HFFc6 (cell line): Measurements from ENCODE around the gene SF3B1. TPM values are rescaled to one million over a fixed set of nuclear protein-coding genes. Genes with fewer than 3 reads are reported as not detected.
"Not testable (repeated sequence)": the region's sequence is repeated elsewhere in the genome, so short reads cannot be mapped to it uniquely, and the experiment has no call there.

Experiments
- DNase-seq: peaks from one replicate; pipeline ENCODE4 v3.0.0-alpha.2; 2018
- H3K27ac Mint-ChIP-seq: 2 replicates; pipeline ENCODE4 v1.8.0; 2020; ENCODE audit warnings: mild to moderate bottlenecking, mixed read lengths
- H3K27me3 Mint-ChIP-seq: 2 replicates; pipeline ENCODE4 v1.8.0; 2021; ENCODE audit warnings: mild to moderate bottlenecking, moderate library complexity, mixed read lengths; ENCODE audit not compliant: insufficient read depth
- H3K36me3 Mint-ChIP-seq: 2 replicates; pipeline ENCODE4 v1.8.0; 2021; ENCODE audit warnings: low read depth, mixed read lengths
- H3K4me1 Mint-ChIP-seq: 2 replicates; pipeline ENCODE4 v1.8.0; 2020; ENCODE audit warnings: low read depth, mixed read lengths
- H3K4me3 Mint-ChIP-seq: 2 replicates; pipeline ENCODE4 v1.8.0; 2020; ENCODE audit warnings: mild to moderate bottlenecking, moderate library complexity, mixed read lengths
- H3K9me3 Mint-ChIP-seq: 2 replicates; pipeline ENCODE4 v1.8.0; 2020; ENCODE audit warnings: mild to moderate bottlenecking, mixed read lengths
- CTCF ChIP-seq: fragments of 200-600 bp; sonication (generic); IDR thresholded peaks from 2 replicates; pipeline ENCODE4 v1.5.0; 2021; ENCODE audit warnings: antibody characterized with exemption, mild to moderate bottlenecking
- total RNA-seq, 6 experiments: library from RNA; stranded (reverse); fragmentation: NEBNext Ultra II Directional; extraction: Animal tissue kit (Norgen Biotek cat#: 25700); gene quantifications; 2 replicates in 1 of 6; 3 replicates in 5 of 6; pipeline ENCODE4 v1.2.3, GENCODE V29; 2021

The SF3B1 gene
- total RNA-seq, 6 experiments from 2014 or later = 158 to 189 (median 175) TPM

GRCh38 chr2:197383825-197384224 lies 51.0 kb downstream of the SF3B1 start:
- H3K9me3 Mint-ChIP-seq = no peaks in the 10 kb centered on the region
- H3K36me3 Mint-ChIP-seq = no peaks in the 10 kb centered on the region
- H3K27ac Mint-ChIP-seq = no peak overlapping the region
- no peak for TF ChIP-seq CTCF
- no peak overlapping the region for H3K4me3 Mint-ChIP-seq
- H3K27me3 Mint-ChIP-seq = peaks cover 2% of the 10 kb centered on the region; the same call in 1 of the 2 replicates
- peaks cover 15% of the 10 kb centered on the region for H3K4me1 Mint-ChIP-seq
- no peak for DNase-seq

GRCh38 chr2:197381641-197382040 lies 53.2 kb downstream of the SF3B1 start:
- no peaks in the 10 kb centered on the region for H3K36me3 Mint-ChIP-seq

GRCh38 chr2:197379918-197380309 lies 54.9 kb downstream of the SF3B1 start:
- H3K27me3 Mint-ChIP-seq, H3K36me3 Mint-ChIP-seq, DNase-seq, H3K9me3 Mint-ChIP-seq: not testable (repeated sequence)
- peaks cover 30% of the 10 kb centered on the region for H3K4me1 Mint-ChIP-seq
- H3K27ac Mint-ChIP-seq = peak overlapping the region; percentile 65
- H3K4me3 Mint-ChIP-seq = peak overlapping the region; percentile 54

More at GRCh38 chr2:197381641-197382040, 53.2 kb downstream of the SF3B1 start:
- no peak overlapping the region for H3K27ac Mint-ChIP-seq
- DNase-seq = no peak
- TF ChIP-seq CTCF = no peak
- no peaks in the 10 kb centered on the region for H3K27me3 Mint-ChIP-seq
- H3K4me3 Mint-ChIP-seq = no peak overlapping the region
- H3K4me1 Mint-ChIP-seq = peaks cover 30% of the 10 kb centered on the region
- no peaks in the 10 kb centered on the region for H3K9me3 Mint-ChIP-seq

- H3K4me1 Mint-ChIP-seq = peaks cover 31% of the 10 kb centered on the region
- peak overlapping the region; percentile 65 for H3K27ac Mint-ChIP-seq
- H3K36me3 Mint-ChIP-seq, H3K9me3 Mint-ChIP-seq, H3K27me3 Mint-ChIP-seq: not testable (repeated sequence)
- H3K4me3 Mint-ChIP-seq = peak overlapping the region; percentile 54
- DNase-seq = peak; percentile 48
Measured at GRCh38 chr2:197379308-197379917, 55.4 kb downstream of the SF3B1 start.

GRCh38 chr2:197378494-197379307 lies 56.1 kb downstream of the SF3B1 start:
- TF ChIP-seq CTCF = peak; percentile 88
- no peaks in the 10 kb centered on the region for H3K9me3 Mint-ChIP-seq
- H3K27ac Mint-ChIP-seq = peak overlapping the region; percentile 65
- peak; percentile 14 for DNase-seq
- H3K36me3 Mint-ChIP-seq = no peaks in the 10 kb centered on the region
- peaks cover 38% of the 10 kb centered on the region for H3K4me1 Mint-ChIP-seq
- no peaks in the 10 kb centered on the region for H3K27me3 Mint-ChIP-seq
- peak overlapping the region; percentile 55 for H3K4me3 Mint-ChIP-seq

GRCh38 chr2:197378086-197378485 lies 56.7 kb downstream of the SF3B1 start:
- Mint-ChIP-seq H3K27ac (no peak overlapping the region), H3K9me3 (no peaks in the 10 kb centered on the region), H3K27me3 (no peaks in the 10 kb centered on the region), H3K4me3 (no peak overlapping the region), H3K36me3 (no peaks in the 10 kb centered on the region), H3K4me1 (peaks cover 40% of the 10 kb centered on the region)
- TF ChIP-seq CTCF = no peak
- DNase-seq = no peak
